NCI-H1048 (cell line): Measurements from ENCODE around the gene DEPP1.

Experiments used
- DNase-seq: peaks from one replicate; lab custom pipeline; 2025; lab: John Stamatoyannopoulos, UW

Gene DEPP1

GRCh38 chr10:44993226-44993921 is 14.8 kb upstream of the DEPP1 start:
- no peak for DNase-seq

- no peak for DNase-seq
Measured at GRCh38 chr10:44992732-44993225, 14.2 kb upstream of the DEPP1 start.

GRCh38 chr10:44992070-44992731 is 13.6 kb upstream of the DEPP1 start:
- no peak for DNase-seq

GRCh38 chr10:44991571-44991970 is 13.0 kb upstream of the DEPP1 start:
- no peak for DNase-seq

GRCh38 chr10:44990965-44991364 is 12.4 kb upstream of the DEPP1 start:
- DNase-seq: no peak

- DNase-seq: no peak
Measured at GRCh38 chr10:44990302-44990655, 11.7 kb upstream of the DEPP1 start.

- DNase-seq: no peak
Measured at GRCh38 chr10:44989597-44990301, 11.1 kb upstream of the DEPP1 start.

- DNase-seq: no peak
Measured at GRCh38 chr10:44988957-44989585, 10.5 kb upstream of the DEPP1 start.

- no peak for DNase-seq
Measured at GRCh38 chr10:44986670-44987069, 8.1 kb upstream of the DEPP1 start.

GRCh38 chr10:44986179-44986578 is 7.6 kb upstream of the DEPP1 start:
- DNase-seq: no peak

- DNase-seq: no peak
Measured at GRCh38 chr10:44985175-44985681, 6.6 kb upstream of the DEPP1 start.

- DNase-seq: no peak
Measured at GRCh38 chr10:44984671-44985101, 6.1 kb upstream of the DEPP1 start.

GRCh38 chr10:44983895-44984278 is 5.3 kb upstream of the DEPP1 start:
- DNase-seq: no peak

- DNase-seq: no peak
Measured at GRCh38 chr10:44983066-44983894, 4.7 kb upstream of the DEPP1 start.

GRCh38 chr10:44982496-44982895 is 3.9 kb upstream of the DEPP1 start:
- no peak for DNase-seq

GRCh38 chr10:44982114-44982460 is 3.5 kb upstream of the DEPP1 start:
- no peak for DNase-seq

GRCh38 chr10:44981172-44982113 is 2.8 kb upstream of the DEPP1 start:
- DNase-seq: no peak

GRCh38 chr10:44980309-44981171 is 1.9 kb upstream of the DEPP1 start:
- DNase-seq: no peak
